GM06990 (cell line): ENCODE measurements around the gene UROS.

Experiments used
- DNase-seq: peaks from one replicate; pipeline ENCODE4 v3.0.0-alpha.2; 2011; ENCODE audit not compliant: insufficient read length; ENCODE audit errors: extremely low read depth
- H3K27me3 ChIP-seq: replicated peaks from 2 replicates; pipeline ENCODE4 v1.6.0; 2011; ENCODE audit warnings: low read length; ENCODE audit not compliant: control insufficient read depth, insufficient read depth
- H3K36me3 ChIP-seq: 2 replicates; pipeline ENCODE4 v1.5.1; 2011; ENCODE audit warnings: low read length; ENCODE audit not compliant: control insufficient read depth, insufficient read depth
- H3K4me3 ChIP-seq: replicated peaks from 2 replicates; pipeline ENCODE4 v1.5.1; 2011; ENCODE audit warnings: low read depth, mild to moderate bottlenecking, control low read depth, low read length
- CTCF ChIP-seq: IDR thresholded peaks from 2 replicates; pipeline ENCODE4 v1.5.1; 2011; ENCODE audit warnings: low read length, control low read depth, mild to moderate bottlenecking, inconsistent platforms; ENCODE audit not compliant: insufficient read depth, poor library complexity, severe bottlenecking

UROS gene

GRCh38 chr10:125816548-125816947 is 6.5 kb downstream of the UROS start:
- Histone ChIP-seq H3K36me3 (peaks cover 3% of the 10 kb centered on the region), H3K27me3 (no peaks in the 10 kb centered on the region), H3K4me3 (no peak overlapping the region)
- TF ChIP-seq CTCF: no peak
- no peak for DNase-seq

GRCh38 chr10:125815764-125816163 is 7.3 kb downstream of the UROS start:
- Histone ChIP-seq H3K36me3 (peaks cover 3% of the 10 kb centered on the region), H3K27me3 (no peaks in the 10 kb centered on the region), H3K4me3 (no peak overlapping the region)
- TF ChIP-seq CTCF: no peak
- no peak for DNase-seq

GRCh38 chr10:125812128-125812750 is 10.8 kb downstream of the UROS start:
- Histone ChIP-seq H3K27me3 (no peaks in the 10 kb centered on the region), H3K4me3 (no peak overlapping the region), H3K36me3 (peaks cover 10% of the 10 kb centered on the region)
- no peak for TF ChIP-seq CTCF
- no peak for DNase-seq

GRCh38 chr10:125811251-125811650 is 11.8 kb downstream of the UROS start:
- H3K4me3 ChIP-seq: no peak overlapping the region
- no peak for TF ChIP-seq CTCF
- DNase-seq: no peak
- H3K36me3 ChIP-seq: peaks cover 12% of the 10 kb centered on the region
- H3K27me3 ChIP-seq: no peaks in the 10 kb centered on the region

GRCh38 chr10:125808047-125808446 is 15.0 kb downstream of the UROS start:
- H3K36me3 ChIP-seq: peaks cover 14% of the 10 kb centered on the region
- no peaks in the 10 kb centered on the region for H3K27me3 ChIP-seq
- TF ChIP-seq CTCF: no peak
- no peak overlapping the region for H3K4me3 ChIP-seq
- no peak for DNase-seq

DNA sequence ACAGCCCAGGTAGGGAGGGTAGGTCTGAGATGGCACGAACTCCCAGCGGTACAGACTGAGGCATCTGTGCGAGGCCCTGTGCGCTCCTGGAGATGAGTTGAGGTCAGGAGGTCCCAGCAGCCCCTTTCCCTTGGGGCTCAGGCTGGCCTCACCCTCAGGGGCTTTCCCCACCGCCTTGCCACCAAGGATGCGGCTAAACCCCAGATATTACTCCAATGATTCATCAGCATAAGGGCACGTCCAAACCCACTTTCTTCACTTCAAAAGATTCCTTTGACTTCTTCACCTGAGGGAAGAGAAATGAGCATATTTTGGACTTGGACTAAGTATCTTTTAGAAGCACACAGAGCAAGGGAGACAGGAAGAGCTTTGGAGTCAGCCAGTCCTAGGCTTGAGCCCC is 20.3 kb downstream of the UROS start:
- no peak overlapping the region for H3K4me3 ChIP-seq
- no peaks in the 10 kb centered on the region for H3K27me3 ChIP-seq
- H3K36me3 ChIP-seq: peaks cover 14% of the 10 kb centered on the region
- DNase-seq: no peak
- no peak for TF ChIP-seq CTCF
